ENCODE measurements around the gene LMF1. TPM values are rescaled to one million over a fixed set of nuclear protein-coding genes. Genes with fewer than 3 reads are reported as not detected.

LMF1 gene
- total and polyA plus RNA-seq, 2 of the 8 experiments (the other 6 are each of a cell fraction or from before 2014, with no cell fraction given) = 3.5 to 9.1 TPM

DNA sequence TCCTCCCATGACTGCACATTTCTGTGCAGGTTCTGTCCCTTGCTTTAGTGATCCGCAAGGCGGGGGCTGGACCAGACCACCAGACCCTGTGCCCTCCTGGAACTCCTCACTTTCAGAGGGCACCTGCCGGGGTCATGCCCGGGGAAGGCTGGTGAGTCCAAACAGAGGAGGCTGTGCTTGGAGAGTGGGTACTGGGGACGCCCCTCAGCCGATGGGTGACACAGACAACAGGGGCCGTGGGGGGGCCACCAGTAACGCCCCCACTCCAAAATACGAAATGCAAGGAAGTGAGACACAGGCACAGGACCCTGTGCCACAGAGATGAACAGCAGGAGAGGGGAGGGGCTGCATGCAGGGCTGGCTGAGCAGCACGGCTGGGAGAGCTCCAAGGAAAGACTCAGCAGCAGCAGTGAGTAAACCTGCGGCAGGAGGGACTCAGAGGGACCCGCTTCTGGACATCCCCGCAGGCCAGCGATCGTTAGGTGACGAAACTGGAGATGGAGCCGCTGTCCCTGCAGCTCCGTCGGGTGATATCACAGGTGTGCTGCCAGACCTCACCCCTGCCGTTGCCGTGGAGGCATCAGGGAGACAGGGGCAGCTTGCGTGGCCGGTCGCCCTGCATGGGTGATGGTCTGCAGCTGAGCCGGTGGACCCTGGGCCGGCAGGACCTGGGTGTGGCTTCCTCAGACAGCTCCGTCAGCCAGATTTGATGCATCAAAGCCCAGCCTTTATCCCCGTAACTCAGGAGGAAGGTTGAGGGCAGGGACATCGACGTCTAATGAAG lies 99.0 kb downstream of the LMF1 start:
- CTCF ChIA-PET (ENCODE audit: partially characterized antibody) = interaction anchor here (1.0 to 1.2 kb wide), 3 partner anchors 11 to 184 kb away, joined by 3 to 4 read pairs (median 3); no protein-coding TSS in a partner anchor
- no peak for TF ChIP-seq BCL11A (IDR thresholded peaks at IDR 0.05; ENCODE audit: low read depth in 2 of 2, low read length in 2 of 2)
- TF ChIP-seq SRF (IDR thresholded peaks at IDR 0.05; ENCODE audit: low read depth, low read length) = no peak
- no peak for TF ChIP-seq SIRT6 (IDR thresholded peaks at IDR 0.05; ENCODE audit: low read length)
- TF ChIP-seq RFX5 (IDR thresholded peaks at IDR 0.05; ENCODE audit: borderline replicate concordance, low read depth, low read length) = no peak
- TF ChIP-seq TAF1 (IDR thresholded peaks at IDR 0.05; ENCODE audit: low read depth, low read length) = no peak
- no peak for TF ChIP-seq RAD21 (IDR thresholded peaks at IDR 0.05 in 1 of 2, conservative IDR thresholded peaks at IDR 0.05 in 1 of 2; ENCODE audit: low read depth in 2 of 2, low read length in 2 of 2)
- TF ChIP-seq POLR2A (IDR thresholded peaks at IDR 0.05; ENCODE audit: control extremely low read depth in 1 of 2, low read depth in 2 of 2, low read length in 2 of 2) = no peak
- TF ChIP-seq TCF12 (IDR thresholded peaks at IDR 0.05; ENCODE audit: low read depth, low read length) = no peak
- TF ChIP-seq GTF2F1 (IDR thresholded peaks at IDR 0.05; ENCODE audit: borderline replicate concordance, low read depth, low read length) = no peak
- TF ChIP-seq MAFK (IDR thresholded peaks at IDR 0.05; ENCODE audit: low read depth, low read length) = no peak
- TF ChIP-seq CBX8 (IDR thresholded peaks at IDR 0.05; ENCODE audit: borderline replicate concordance, low read depth, low read length) = no peak
- TF ChIP-seq, protein P1, sequence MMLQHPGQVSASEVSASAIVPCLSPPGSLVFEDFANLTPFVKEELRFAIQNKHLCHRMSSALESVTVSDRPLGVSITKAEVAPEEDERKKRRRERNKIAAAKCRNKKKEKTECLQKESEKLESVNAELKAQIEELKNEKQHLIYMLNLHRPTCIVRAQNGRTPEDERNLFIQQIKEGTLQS (IDR thresholded peaks at IDR 0.05; ENCODE audit: insufficient read depth, low read depth, low read length) = no peak

More for the DNA sequence above, 99.0 kb downstream of the LMF1 start:
- 91% methylated on average over 30 of the region's 30 CpGs; no CpG with 5 or more reads in 1 of the 2 experiments for WGBS, 2 experiments (ENCODE audit: extremely low coverage in 1 of 2, insufficient coverage in 1 of 2, insufficient read length in 1 of 2, insufficient replicate concordance in 2 of 2, low coverage in 1 of 2, low lambda C conversion rate in 2 of 2, missing lambda C conversion rate in 1 of 2)
- Histone ChIP-seq H3K79me2 (ENCODE audit: control insufficient read depth in 1 of 2, insufficient read depth in 2 of 2, low read length in 2 of 2) (no peaks in the 10 kb centered on the region), H3K27me3 (replicated peaks in 1 of 4; ENCODE audit: control insufficient read depth in 3 of 4, extremely low read depth in 1 of 4, insufficient read depth in 3 of 4, low read length in 3 of 4) (no peaks in the 10 kb centered on the region), H4K20me1 (replicated peaks in 1 of 2; ENCODE audit: control insufficient read depth in 1 of 2, insufficient read depth in 2 of 2, low read length in 2 of 2) (no peaks in the 10 kb centered on the region), H2AK5ac (ENCODE audit: low read depth, low read length) (no peak overlapping the region), H2BK120ac (replicated peaks; ENCODE audit: low read depth, low read length) (no peak overlapping the region), H3K79me1 (ENCODE audit: low read depth, low read length) (no peaks in the 10 kb centered on the region), H3K4me1 (replicated peaks in 1 of 4; ENCODE audit: control insufficient read depth in 3 of 4, insufficient read depth in 4 of 4, low read length in 3 of 4) (no peaks in the 10 kb centered on the region; a peak in 1 of 7 replicates), H2BK15ac (ENCODE audit: low read length) (no peak overlapping the region), H4K8ac (ENCODE audit: extremely low read depth, insufficient read depth, low read length) (peak overlapping the region; percentile 59; the same call in 1 of the 2 replicates), H3K23ac (ENCODE audit: insufficient read length) (no peak overlapping the region), H2AFZ (ENCODE audit: low read length) (no peak overlapping the region), H3K4me3 (ENCODE audit: extremely low read depth in 1 of 4, insufficient read depth in 2 of 4, low read depth in 3 of 4, low read length in 4 of 4) (no peak overlapping the region), H3K23me2 (ENCODE audit: low read depth, low read length) (no peaks in the 10 kb centered on the region), H2BK5ac (ENCODE audit: low read depth, low read length) (no peak overlapping the region), H3K9ac (replicated peaks in 1 of 4; ENCODE audit: extremely low read depth in 1 of 4, low read depth in 3 of 4, low read length in 3 of 4) (no peak overlapping the region), H3K14ac (ENCODE audit: insufficient read length) (no peak overlapping the region), H3K56ac (replicated peaks; ENCODE audit: insufficient read length, low read depth, low read length) (no peak overlapping the region), H3K4me2 (ENCODE audit: insufficient read depth in 1 of 2, low read depth in 2 of 2, low read length in 2 of 2) (no peak overlapping the region), H3K4ac (replicated peaks; ENCODE audit: insufficient read length, low read depth, low read length) (no peak overlapping the region), H3K18ac (ENCODE audit: extremely low read depth, low read length) (no peak overlapping the region), H2BK12ac (ENCODE audit: low read depth, low read length) (no peak overlapping the region), H2BK20ac (ENCODE audit: low read length) (no peak overlapping the region), H4K5ac (ENCODE audit: insufficient read length, low read depth, low read length) (no peak overlapping the region), H3K27ac (ENCODE audit: low read depth, low read length) (no peak overlapping the region), H3K9me3 (ENCODE audit: insufficient read depth in 2 of 2, low read depth in 1 of 2, low read length in 1 of 2) (peaks cover 0 to 68% of the 10 kb centered on the region in 2 experiments; a peak in 2 of 4 replicates), H4K91ac (replicated peaks; ENCODE audit: insufficient read length, low read length) (no peak overlapping the region), H3K36me3 (ENCODE audit: control insufficient read depth in 2 of 4, insufficient read depth in 4 of 4, low read length in 3 of 4) (no peaks in the 10 kb centered on the region)
- POLR2A ChIA-PET (ENCODE audit: partially characterized antibody) = no interaction called here
- FAIRE-seq (no peak), DNase-seq (ENCODE audit: low read depth in 1 of 2, low spot score in 2 of 2) (no peak)

Data from H1 (cell line).